HepG2 (cell line): Measurements from ENCODE around the gene TBC1D2B. TPM values are rescaled to one million over a fixed set of nuclear protein-coding genes. Genes with fewer than 3 reads are reported as not detected.
"Not testable (repeated sequence)": the region's sequence is repeated elsewhere in the genome, so short reads cannot be mapped to it uniquely, and the experiment has no call there.

Experiments
- ATAC-seq: fragments of 200-7000 bp; cut with Tn5 transposase; 3 replicates; pipeline ENCODE4 v1.9.1; 2020; ENCODE audit warnings: mild to moderate bottlenecking, moderate library complexity
- BruUV-seq: library from RNA; stranded (reverse); fragments of 400-500 nt; replicated peaks from 2 replicates; lab custom pipeline; 2021; lab: Mats Ljungman, UMichigan
- CTCF ChIA-PET: fragments of 300-600 bp; formaldehyde crosslinking; extraction: SDS; loops from one replicate; lab custom pipeline; 2021; ENCODE audit warnings: low total read pairs, inconsistent platforms, low intra/inter-chr PET ratio; lab: Yijun Ruan, JAX
- POLR2A ChIA-PET: fragments of 350-600 bp; sonication (Branson Sonifier 250); formaldehyde crosslinking; loops from one replicate; lab custom pipeline; 2020; ENCODE audit warnings: antibody characterized with exemption, inconsistent platforms; lab: Yijun Ruan, JAX
- DNase-seq: peaks from one replicate; pipeline ENCODE4 v3.0.0-alpha.2; 2015; ENCODE audit warnings: low spot score
- FAIRE-seq: peaks from 3 replicates; lab custom pipeline; 2011; peaks lifted over from hg19 to GRCh38; lab: Jason Lieb, UNC
- H2AFZ ChIP-seq: one replicate; pipeline ENCODE4 v1.6.1; 2011; ENCODE audit warnings: low read length, inconsistent platforms
- H3K27ac ChIP-seq: fragments of 300-600 bp; 3 replicates; pipeline ENCODE4 v1.8.0; 2011; ENCODE audit warnings: mixed run types, mild to moderate bottlenecking, mixed read lengths, low read length, inconsistent platforms; ENCODE audit not compliant: insufficient read depth; ENCODE audit errors: extremely low read length
- H3K27me3 ChIP-seq, 2 experiments: fragments of 200-600 bp in 1 of 2; 2 replicates in 1 of 2; 3 replicates in 1 of 2; pipeline versions ENCODE4 v1.6.0 to v1.8.0; 2011; ENCODE audit warnings: low read length in 2 of 2, mild to moderate bottlenecking in 2 of 2, moderate library complexity in 2 of 2, inconsistent platforms in 1 of 2; ENCODE audit not compliant: insufficient read depth in 2 of 2, control insufficient read depth in 1 of 2
- H3K36me3 ChIP-seq, 2 experiments: fragments of 200-600 bp in 1 of 2; replicated peaks in 1 of 2; 2 replicates in 1 of 2; 3 replicates in 1 of 2; pipeline versions ENCODE4 v1.5.1 to v1.8.0; 2011; ENCODE audit warnings: low read length in 2 of 2, inconsistent platforms in 1 of 2; ENCODE audit not compliant: insufficient read depth in 2 of 2, control insufficient read depth in 1 of 2
- H3K4me1 ChIP-seq: 2 replicates; pipeline ENCODE4 v1.5.1; 2012; ENCODE audit warnings: low read length, inconsistent platforms; ENCODE audit not compliant: insufficient read depth
- H3K4me2 ChIP-seq: 2 replicates; pipeline ENCODE4 v1.6.0; 2011; ENCODE audit warnings: low read depth, low read length, inconsistent platforms
- H3K4me3 ChIP-seq, 3 experiments: fragments of 200-600 bp in 1 of 3; sonication (generic), shearing (Covaris generic) in 1 of 3; replicated peaks in 1 of 3; 2 replicates each; pipeline ENCODE4 v1.5.1; 2011 to 2016; ENCODE audit warnings: low read length in 3 of 3, inconsistent platforms in 2 of 3, low read depth in 2 of 3, mild to moderate bottlenecking in 2 of 3, control low read depth in 1 of 3, mixed read lengths in 1 of 3; ENCODE audit not compliant: insufficient read depth in 1 of 3
- H3K79me2 ChIP-seq: one replicate; pipeline ENCODE4 v1.6.1; 2011; ENCODE audit warnings: low read length, inconsistent platforms; ENCODE audit not compliant: insufficient read depth
- H3K9ac ChIP-seq: 2 replicates; pipeline ENCODE4 v1.6.0; 2011; ENCODE audit warnings: mild to moderate bottlenecking, low read depth, low read length, inconsistent platforms; ENCODE audit not compliant: insufficient read depth
- H3K9me3 ChIP-seq: 2 replicates; pipeline ENCODE4 v1.5.1; 2012; ENCODE audit warnings: mild to moderate bottlenecking, low read length
- H4K20me1 ChIP-seq: 2 replicates; pipeline ENCODE4 v1.6.0; 2011; ENCODE audit warnings: inconsistent platforms, mild to moderate bottlenecking, low read length, moderate library complexity; ENCODE audit not compliant: insufficient read depth
- E2F1 ChIP-seq: sonication (generic); formaldehyde crosslinking; IDR thresholded peaks from 2 replicates; pipeline ENCODE4 v1.5.0; 2020; ENCODE audit warnings: missing genetic modification reagents
- FOXM1 ChIP-seq: sonication (generic); formaldehyde crosslinking; IDR thresholded peaks from 2 replicates; pipeline ENCODE4 v1.5.0; 2020; ENCODE audit warnings: missing genetic modification reagents
- LBX2 ChIP-seq: sonication (generic); formaldehyde crosslinking; IDR thresholded peaks from 2 replicates; pipeline ENCODE4 v1.5.0; 2020; ENCODE audit warnings: missing genetic modification reagents, mild to moderate bottlenecking, borderline replicate concordance
- MIXL1 ChIP-seq: IDR thresholded peaks from 2 replicates; pipeline ENCODE4 v1.6.1; 2016
- MLXIP ChIP-seq: sonication (generic); formaldehyde crosslinking; IDR thresholded peaks from 2 replicates; pipeline ENCODE4 v1.9.0; 2021; ENCODE audit warnings: missing genetic modification reagents, borderline replicate concordance
- NFE2 ChIP-seq: sonication (generic); formaldehyde crosslinking; IDR thresholded peaks from 2 replicates; pipeline ENCODE4 v1.4.0; 2020; ENCODE audit warnings: missing genetic modification reagents
- RBAK ChIP-seq: sonication (generic); formaldehyde crosslinking; IDR thresholded peaks from 2 replicates; pipeline ENCODE4 v1.5.1; 2020; ENCODE audit warnings: mild to moderate bottlenecking, missing genetic modification reagents
- ZBTB38 ChIP-seq: sonication (generic); formaldehyde crosslinking; IDR thresholded peaks from 2 replicates; pipeline ENCODE4 v1.5.1; 2020; ENCODE audit warnings: mild to moderate bottlenecking, missing genetic modification reagents
- ZMAT5 ChIP-seq: sonication (generic); formaldehyde crosslinking; IDR thresholded peaks from 2 replicates; pipeline ENCODE4 v1.5.0; 2020; ENCODE audit warnings: mild to moderate bottlenecking, low read depth, missing genetic modification reagents, borderline replicate concordance
- ZNF296 ChIP-seq: sonication (generic); formaldehyde crosslinking; conservative IDR thresholded peaks from 2 replicates; pipeline ENCODE4 v1.5.0; 2020; ENCODE audit warnings: mild to moderate bottlenecking, missing genetic modification reagents
- ZNF780A ChIP-seq: sonication (generic); formaldehyde crosslinking; IDR thresholded peaks from 2 replicates; pipeline ENCODE4 v1.8.0; 2022; ENCODE audit warnings: mild to moderate bottlenecking, missing genetic modification reagents, moderate library complexity
- WGBS: methylation state at CpG from one replicate; pipeline ENCODE4 v1.1.6; 2017; ENCODE audit warnings: low lambda C conversion rate; 5-methylcytosine and 5-hydroxymethylcytosine counted together
- in situ Hi-C: cut with HindIII; loops from 2 replicates; pipeline ENCODE4 v1.10.0; 2017; ENCODE audit warnings: low pct_unique_long_range_greater_than_20kb; ENCODE audit not compliant: extremely low pct_ligation_motif_present
- intact Hi-C: fragments of 100-400 bp; cut with micrococcal nuclease; formaldehyde crosslinking; loops from one replicate; pipeline ENCODE4 v1.10.0; 2022; ENCODE audit not compliant: unreplicated experiment
- polyA plus RNA-seq, 8 experiments: library from polyadenylated mRNA; depleted of rRNA in 3 of 8; stranded (reverse) in 7 of 8; unstranded in 1 of 8; fragments of >200 nt; fragmentation: Illumina TruSeq in 4 of 8; extraction: Trizol in 4 of 8; gene quantifications; 2 replicates each; pipeline versions ENCODE4 v1.2.1 to v1.2.3, GENCODE V29; 2011 to 2016; ENCODE audit warnings: low read depth in 4 of 8, missing spikeins in 1 of 8, mixed read lengths in 1 of 8; ENCODE audit not compliant: insufficient read depth in 1 of 8
- total RNA-seq, 5 experiments: library from RNA; depleted of rRNA; stranded (reverse); fragments of >200 nt; fragmentation: Illumina TruSeq; extraction: Trizol; gene quantifications; 2 replicates each; pipeline ENCODE4 v1.2.3, GENCODE V29; 2016; ENCODE audit warnings: low read depth in 1 of 5

The TBC1D2B gene
- total and polyA plus RNA-seq, 2 of the 13 experiments (the other 11 are each of a cell fraction or from before 2014, with no cell fraction given), result 10.1 to 14.4 TPM

GRCh38 chr15:77998592-77998991 is 78.9 kb downstream of the TBC1D2B start (continued):
- TF ChIP-seq MLXIP (CRISPR knock-in tag), result no peak
- no peak for TF ChIP-seq ZNF780A (CRISPR knock-in tag)
- no peak for TF ChIP-seq ZBTB38 (CRISPR knock-in tag)
- no peak for TF ChIP-seq MIXL1 (CRISPR knock-in tag)
- no peak for TF ChIP-seq ZMAT5
- TF ChIP-seq LBX2 (CRISPR knock-in tag), result no peak
- no peak for TF ChIP-seq NFE2 (CRISPR knock-in tag)
- no peak for TF ChIP-seq FOXM1 (CRISPR knock-in tag)
- no peak for TF ChIP-seq ZNF296 (CRISPR knock-in tag)
- TF ChIP-seq E2F1 (CRISPR knock-in tag), result no peak
- TF ChIP-seq RBAK (CRISPR knock-in tag), result no peak

- intact Hi-C loops, H3K27ac ChIP-seq, H3K79me2 ChIP-seq, H2AFZ ChIP-seq, H3K4me2 ChIP-seq, FAIRE-seq, H3K4me1 ChIP-seq, BruUV-seq, CTCF ChIA-PET, H3K9me3 ChIP-seq, H3K27me3 ChIP-seq, H4K20me1 ChIP-seq, H3K9ac ChIP-seq, H3K4me3 ChIP-seq, ATAC-seq, DNase-seq, in situ Hi-C loops, POLR2A ChIA-PET: not testable (repeated sequence)
- 95% methylated on average over 23 of the region's 23 CpGs for WGBS
- peaks cover 3 to 10% of the 10 kb centered on the region in 2 experiments; a peak in 3 of 5 replicates for H3K36me3 ChIP-seq
Measured at GRCh38 chr15:77997761-77998554, 79.6 kb downstream of the TBC1D2B start.

- H2AFZ ChIP-seq, H3K27me3 ChIP-seq, ATAC-seq, BruUV-seq, H3K4me1 ChIP-seq, H3K27ac ChIP-seq, H3K9ac ChIP-seq, DNase-seq, H3K4me2 ChIP-seq, H4K20me1 ChIP-seq, intact Hi-C loops, in situ Hi-C loops, H3K9me3 ChIP-seq, POLR2A ChIA-PET, FAIRE-seq, H3K4me3 ChIP-seq, H3K36me3 ChIP-seq, CTCF ChIA-PET, H3K79me2 ChIP-seq: not testable (repeated sequence)
- 90% methylated on average over 5 of the region's 6 CpGs for WGBS
Measured at GRCh38 chr15:77997221-77997620, 80.3 kb downstream of the TBC1D2B start.
